CD14-positive monocyte (primary cell): ENCODE measurements around the gene SPEM2. TPM values are rescaled to one million over a fixed set of nuclear protein-coding genes. Genes with fewer than 3 reads are reported as not detected.

Experiments
- DNase-seq, 3 donors: peaks; one replicate each; pipeline ENCODE4 v3.0.0-alpha.2; 2011 to 2022
- H2AFZ ChIP-seq: 2 replicates; pipeline ENCODE4 v1.6.0; 2012; ENCODE audit warnings: mild to moderate bottlenecking, low read depth, low read length, inconsistent platforms; ENCODE audit not compliant: insufficient read depth, poor library complexity, severe bottlenecking
- H3K27ac ChIP-seq, 2 donors: 1 replicate in 1 of 2; 2 replicates in 1 of 2; pipeline ENCODE4 v1.5.1; 2012 to 2013; ENCODE audit warnings: low read length in 2 of 2, control low read depth in 1 of 2, inconsistent platforms in 1 of 2, low read depth in 1 of 2, mild to moderate bottlenecking in 1 of 2
- H3K27me3 ChIP-seq, 2 donors: one replicate each; pipeline versions ENCODE4 v1.6.0 to v1.6.1; 2011 to 2013; ENCODE audit warnings: low read length in 2 of 2; ENCODE audit not compliant: control insufficient read depth in 2 of 2, insufficient read depth in 2 of 2
- H3K36me3 ChIP-seq, 2 donors: replicated peaks in 1 of 2; 1 replicate in 1 of 2; 2 replicates in 1 of 2; pipeline versions ENCODE4 v1.5.1 to v1.6.1; 2012 to 2013; ENCODE audit warnings: low read length in 2 of 2, control low read depth in 1 of 2, inconsistent platforms in 1 of 2, mild to moderate bottlenecking in 1 of 2; ENCODE audit not compliant: insufficient read depth in 2 of 2, control insufficient read depth in 1 of 2
- H3K4me1 ChIP-seq, 2 donors: 1 replicate in 1 of 2; 2 replicates in 1 of 2; pipeline versions ENCODE4 v1.5.1 to v1.6.1; 2012 to 2013; ENCODE audit warnings: low read length in 2 of 2, control low read depth in 1 of 2, inconsistent platforms in 1 of 2, mild to moderate bottlenecking in 1 of 2, moderate library complexity in 1 of 2; ENCODE audit not compliant: insufficient read depth in 2 of 2, control insufficient read depth in 1 of 2
- H3K4me2 ChIP-seq: replicated peaks from 2 replicates; pipeline ENCODE3; 2012; ENCODE audit warnings: low read length, moderate library complexity, mild to moderate bottlenecking; ENCODE audit not compliant: poor library complexity, severe bottlenecking; ENCODE audit errors: extremely low read depth
- H3K4me3 ChIP-seq, 3 experiments: fragments of 200-600 bp in 1 of 3; sonication (generic) in 1 of 3; replicated peaks in 1 of 3; 1 replicate in 2 of 3; 2 replicates in 1 of 3; pipeline ENCODE4 v1.5.1; 2011 to 2013; ENCODE audit warnings: low read length in 3 of 3, mild to moderate bottlenecking in 3 of 3, control low read depth in 2 of 3, low read depth in 2 of 3, inconsistent platforms in 1 of 3, moderate library complexity in 1 of 3
- H3K79me2 ChIP-seq: 2 replicates; pipeline ENCODE4 v1.6.0; 2012; ENCODE audit warnings: mild to moderate bottlenecking, control low read depth, inconsistent platforms, low read length, moderate library complexity; ENCODE audit not compliant: insufficient read depth
- H3K9ac ChIP-seq: 2 replicates; pipeline ENCODE4 v1.6.0; 2017; ENCODE audit warnings: low read length, mild to moderate bottlenecking; ENCODE audit not compliant: insufficient read depth, poor library complexity, severe bottlenecking
- H3K9me3 ChIP-seq, 2 donors: replicated peaks in 1 of 2; 1 replicate in 1 of 2; 2 replicates in 1 of 2; pipeline versions ENCODE4 v1.5.1 to v1.6.1; 2012 to 2013; ENCODE audit warnings: low read length in 2 of 2, control low read depth in 1 of 2; ENCODE audit not compliant: control insufficient read depth in 1 of 2, insufficient read depth in 1 of 2
- H4K20me1 ChIP-seq: 2 replicates; pipeline ENCODE4 v1.6.0; 2012; ENCODE audit warnings: mild to moderate bottlenecking, low read length, control low read depth, moderate library complexity; ENCODE audit not compliant: insufficient read depth
- H3K27ac Mint-ChIP-seq, 7 donors: one replicate each; pipeline ENCODE4 v1.8.0; 2020; ENCODE audit warnings: mild to moderate bottlenecking in 7 of 7, mixed read lengths in 7 of 7, moderate library complexity in 6 of 7, inconsistent platforms in 2 of 7
- H3K27me3 Mint-ChIP-seq, 3 donors: one replicate each; pipeline ENCODE4 v1.8.0; 2021 to 2022; ENCODE audit warnings: low read depth in 3 of 3, mild to moderate bottlenecking in 3 of 3, mixed read lengths in 3 of 3, moderate library complexity in 3 of 3, inconsistent platforms in 1 of 3
- H3K36me3 Mint-ChIP-seq, 2 donors: one replicate each; pipeline ENCODE4 v1.8.0; 2020; ENCODE audit warnings: mixed read lengths in 2 of 2, inconsistent platforms in 1 of 2, mild to moderate bottlenecking in 1 of 2
- H3K4me1 Mint-ChIP-seq: one replicate; pipeline ENCODE4 v1.8.0; 2020; ENCODE audit warnings: mild to moderate bottlenecking, mixed read lengths
- H3K4me3 Mint-ChIP-seq, 2 donors: one replicate each; pipeline ENCODE4 v1.8.0; 2020; ENCODE audit warnings: mild to moderate bottlenecking in 2 of 2, mixed read lengths in 2 of 2, moderate library complexity in 1 of 2
- H3K9me3 Mint-ChIP-seq, 7 donors: one replicate each; pipeline ENCODE4 v1.8.0; 2020 to 2022; ENCODE audit warnings: mixed read lengths in 7 of 7, mild to moderate bottlenecking in 6 of 7, moderate library complexity in 6 of 7, inconsistent platforms in 2 of 7
- CTCF ChIP-seq: fragments of 200-600 bp; IDR thresholded peaks from one replicate; pipeline ENCODE4 v1.8.0; 2022; ENCODE audit warnings: antibody characterized with exemption, mild to moderate bottlenecking
- WGBS: methylation state at CpG from one replicate; pipeline ENCODE4 v1.1.5; 2013; ENCODE audit warnings: missing lambda C conversion rate; ENCODE audit not compliant: insufficient coverage; 5-methylcytosine and 5-hydroxymethylcytosine counted together
- intact Hi-C, 2 donors: fragments of 100-400 bp; cut with micrococcal nuclease; formaldehyde crosslinking; loops; one replicate each; pipeline versions ENCODE4 v1.15.0 to v1.15.1; 2023
- polyA plus RNA-seq, 3 donors: library from polyadenylated mRNA; depleted of rRNA in 1 of 3; unstranded in 2 of 3; stranded (reverse) in 1 of 3; fragments of 300-500 nt in 2 of 3; fragments of >200 nt in 1 of 3; fragmentation: Illumina TruSeq in 2 of 3; gene quantifications; 1 replicate in 2 of 3; 2 replicates in 1 of 3; pipeline ENCODE4 v1.2.3, GENCODE V29; 2012 to 2021

SPEM2 gene
- polyA plus RNA-seq, 3 donors = not detected

GRCh38 chr17:7465597-7466275, 40.3 kb downstream of the SPEM2 start:
- Mint-ChIP-seq H3K36me3 (peaks cover 20 to 38% of the 10 kb centered on the region in 2 donors), H3K27me3 (no peaks in the 10 kb centered on the region), H3K4me1 (peaks cover 21% of the 10 kb centered on the region), H3K4me3 (no peak overlapping the region), H3K9me3 (no peaks in the 10 kb centered on the region), H3K27ac (peak overlapping the region in 4 of 7 donors; percentile 88 to 97 (median 94))
- Histone ChIP-seq H3K4me3 (peak overlapping the region in 1 of 3 experiments; percentile 46), H3K9me3 (no peaks in the 10 kb centered on the region), H2AFZ (no peak overlapping the region), H3K27me3 (no peaks in the 10 kb centered on the region), H3K79me2 (peaks cover 19% of the 10 kb centered on the region), H4K20me1 (no peaks in the 10 kb centered on the region), H3K4me2 (peak overlapping the region; percentile 63), H3K4me1 (peaks cover 21 to 24% of the 10 kb centered on the region in 2 donors), H3K36me3 (peaks cover 22 to 33% of the 10 kb centered on the region in 2 donors), H3K9ac (peak overlapping the region; percentile 45), H3K27ac (peak overlapping the region; percentile 80 to 85)
- no peak for DNase-seq
- WGBS = 93% methylated on average over 28 of the region's 33 CpGs
- no peak for TF ChIP-seq CTCF
- intact Hi-C loops = loop anchor here in 1 of 2 donors (1.0 kb wide), 1 partner anchor 10 kb away; no protein-coding TSS in a partner anchor

GRCh38 chr17:7466318-7466638, 40.9 kb downstream of the SPEM2 start:
- no peaks in the 10 kb centered on the region for H3K27me3 ChIP-seq
- H3K79me2 ChIP-seq = peaks cover 22% of the 10 kb centered on the region
- Mint-ChIP-seq H3K9me3 (no peaks in the 10 kb centered on the region), H3K4me1 (peaks cover 21% of the 10 kb centered on the region), H3K27me3 (no peaks in the 10 kb centered on the region), H3K36me3 (peaks cover 20 to 38% of the 10 kb centered on the region in 2 donors), H3K27ac (peak overlapping the region; percentile 88 to 97 (median 94)), H3K4me3 (peak overlapping the region; percentile 41 to 82)
- H3K4me3 ChIP-seq = peak overlapping the region in 1 of 3 experiments; percentile 46
- H3K4me2 ChIP-seq = peak overlapping the region; percentile 63
- H3K9me3 ChIP-seq = no peaks in the 10 kb centered on the region
- H3K27ac ChIP-seq = peak overlapping the region; percentile 80 to 85
- intact Hi-C loops = loop anchor here in 1 of 2 donors (1.0 kb wide), 1 partner anchor 11 kb away; no protein-coding TSS in a partner anchor
- DNase-seq = peak in 2 of 3 donors; percentile 37 to 52
- H2AFZ ChIP-seq = peak overlapping the region; percentile 62
- H3K9ac ChIP-seq = peak overlapping the region; percentile 45
- peaks cover 21 to 24% of the 10 kb centered on the region in 2 donors for H3K4me1 ChIP-seq
- TF ChIP-seq CTCF = no peak
- 41% methylated on average over 5 of the region's 9 CpGs for WGBS
- no peaks in the 10 kb centered on the region for H4K20me1 ChIP-seq
- peaks cover 22 to 33% of the 10 kb centered on the region in 2 donors for H3K36me3 ChIP-seq
